ENCODE measurements around the gene GPSM1. TPM values are rescaled to one million over a fixed set of nuclear protein-coding genes. Genes with fewer than 3 reads are reported as not detected.

Gene GPSM1
- total RNA-seq, 1 donor from 2014 or later = 6.2 TPM

GRCh38 chr9:136289651-136290507 lies 37.5 kb upstream of the GPSM1 start:
- H4K20me1 ChIP-seq (ENCODE audit: low read depth) = no peaks in the 10 kb centered on the region
- H3K4me1 ChIP-seq = no peaks in the 10 kb centered on the region
- H3K79me2 ChIP-seq (ENCODE audit: low read depth) = no peaks in the 10 kb centered on the region
- H3K4me2 ChIP-seq = no peak overlapping the region
- no peak overlapping the region for H3K4me3 ChIP-seq
- peaks cover 5% of the 10 kb centered on the region for H3F3A ChIP-seq (ENCODE audit: low read depth)
- Mint-ChIP-seq H3K4me1 (peaks cover 2% of the 10 kb centered on the region), H3K9me3 (no peaks in the 10 kb centered on the region), H3K27ac (no peak overlapping the region), H3K27me3 (ENCODE audit: insufficient read depth, low read depth) (peaks cover 2% of the 10 kb centered on the region), H3K36me3 (no peaks in the 10 kb centered on the region), H3K4me3 (no peak overlapping the region)
- TF ChIP-seq EZH2 (IDR thresholded peaks at IDR 0.05) (no peak), EZH2phosphoT487 (IDR thresholded peaks at IDR 0.05) (no peak), CTCF (IDR thresholded peaks at IDR 0.05) (no peak)
- H3K9me3 ChIP-seq (ENCODE audit: low read depth) = no peaks in the 10 kb centered on the region
- no peak for DNase-seq (ENCODE audit: low spot score)
- no peak overlapping the region for H2AFZ ChIP-seq (replicated peaks)
- H3K36me3 ChIP-seq = no peaks in the 10 kb centered on the region
- H3K9ac ChIP-seq = no peak overlapping the region
- no peak overlapping the region for H3K27ac ChIP-seq
- no peaks in the 10 kb centered on the region for H3K27me3 ChIP-seq

GRCh38 chr9:136290508-136291000 lies 36.8 kb upstream of the GPSM1 start:
- H4K20me1 ChIP-seq (ENCODE audit: low read depth) = no peaks in the 10 kb centered on the region
- Mint-ChIP-seq H3K4me1 (peaks cover 4% of the 10 kb centered on the region), H3K4me3 (no peak overlapping the region), H3K27ac (no peak overlapping the region), H3K9me3 (no peaks in the 10 kb centered on the region), H3K36me3 (no peaks in the 10 kb centered on the region), H3K27me3 (ENCODE audit: insufficient read depth, low read depth) (peaks cover 2% of the 10 kb centered on the region)
- peaks cover 5% of the 10 kb centered on the region for H3F3A ChIP-seq (ENCODE audit: low read depth)
- H3K9ac ChIP-seq = no peak overlapping the region
- no peaks in the 10 kb centered on the region for H3K9me3 ChIP-seq (ENCODE audit: low read depth)
- H3K27me3 ChIP-seq = no peaks in the 10 kb centered on the region
- no peak overlapping the region for H3K27ac ChIP-seq
- no peaks in the 10 kb centered on the region for H3K79me2 ChIP-seq (ENCODE audit: low read depth)
- no peaks in the 10 kb centered on the region for H3K36me3 ChIP-seq
- H3K4me2 ChIP-seq = no peak overlapping the region
- H2AFZ ChIP-seq (replicated peaks) = no peak overlapping the region
- DNase-seq (ENCODE audit: low spot score) = no peak
- no peak for TF ChIP-seq CTCF (IDR thresholded peaks at IDR 0.05)
- TF ChIP-seq EZH2phosphoT487 (IDR thresholded peaks at IDR 0.05) = no peak
- TF ChIP-seq EZH2 (IDR thresholded peaks at IDR 0.05) = no peak
- H3K4me3 ChIP-seq = no peak overlapping the region
- no peaks in the 10 kb centered on the region for H3K4me1 ChIP-seq

GRCh38 chr9:136291306-136292025 lies 35.9 kb upstream of the GPSM1 start:
- Histone ChIP-seq H3F3A (ENCODE audit: low read depth) (peaks cover 5% of the 10 kb centered on the region), H3K9me3 (ENCODE audit: low read depth) (no peaks in the 10 kb centered on the region), H3K9ac (no peak overlapping the region), H2AFZ (replicated peaks) (no peak overlapping the region), H3K27ac (no peak overlapping the region), H4K20me1 (ENCODE audit: low read depth) (no peaks in the 10 kb centered on the region), H3K79me2 (ENCODE audit: low read depth) (no peaks in the 10 kb centered on the region), H3K4me1 (no peaks in the 10 kb centered on the region), H3K27me3 (no peaks in the 10 kb centered on the region), H3K4me2 (no peak overlapping the region), H3K36me3 (no peaks in the 10 kb centered on the region), H3K4me3 (no peak overlapping the region)
- H3K27ac Mint-ChIP-seq = peak overlapping the region; percentile 83
- no peak overlapping the region for H3K4me3 Mint-ChIP-seq
- no peak for DNase-seq (ENCODE audit: low spot score)
- H3K9me3 Mint-ChIP-seq = no peaks in the 10 kb centered on the region
- no peak for TF ChIP-seq CTCF (IDR thresholded peaks at IDR 0.05)
- no peak for TF ChIP-seq EZH2 (IDR thresholded peaks at IDR 0.05)
- TF ChIP-seq EZH2phosphoT487 (IDR thresholded peaks at IDR 0.05) = no peak
- H3K27me3 Mint-ChIP-seq (ENCODE audit: insufficient read depth, low read depth) = peaks cover 2% of the 10 kb centered on the region
- H3K4me1 Mint-ChIP-seq = peaks cover 5% of the 10 kb centered on the region
- no peaks in the 10 kb centered on the region for H3K36me3 Mint-ChIP-seq
